Suppressor macrophage treated with lipopolysaccharide for 1 hour (primary cell): ENCODE measurements around the gene LGR6.
"Not testable (repeated sequence)": the region's sequence is repeated elsewhere in the genome, so short reads cannot be mapped to it uniquely, and the experiment has no call there.

Experiments
- DNase-seq, 3 donors: peaks; one replicate each; pipeline ENCODE4 v3.0.0-alpha.2; 2020 to 2022

LGR6 gene

DNA sequence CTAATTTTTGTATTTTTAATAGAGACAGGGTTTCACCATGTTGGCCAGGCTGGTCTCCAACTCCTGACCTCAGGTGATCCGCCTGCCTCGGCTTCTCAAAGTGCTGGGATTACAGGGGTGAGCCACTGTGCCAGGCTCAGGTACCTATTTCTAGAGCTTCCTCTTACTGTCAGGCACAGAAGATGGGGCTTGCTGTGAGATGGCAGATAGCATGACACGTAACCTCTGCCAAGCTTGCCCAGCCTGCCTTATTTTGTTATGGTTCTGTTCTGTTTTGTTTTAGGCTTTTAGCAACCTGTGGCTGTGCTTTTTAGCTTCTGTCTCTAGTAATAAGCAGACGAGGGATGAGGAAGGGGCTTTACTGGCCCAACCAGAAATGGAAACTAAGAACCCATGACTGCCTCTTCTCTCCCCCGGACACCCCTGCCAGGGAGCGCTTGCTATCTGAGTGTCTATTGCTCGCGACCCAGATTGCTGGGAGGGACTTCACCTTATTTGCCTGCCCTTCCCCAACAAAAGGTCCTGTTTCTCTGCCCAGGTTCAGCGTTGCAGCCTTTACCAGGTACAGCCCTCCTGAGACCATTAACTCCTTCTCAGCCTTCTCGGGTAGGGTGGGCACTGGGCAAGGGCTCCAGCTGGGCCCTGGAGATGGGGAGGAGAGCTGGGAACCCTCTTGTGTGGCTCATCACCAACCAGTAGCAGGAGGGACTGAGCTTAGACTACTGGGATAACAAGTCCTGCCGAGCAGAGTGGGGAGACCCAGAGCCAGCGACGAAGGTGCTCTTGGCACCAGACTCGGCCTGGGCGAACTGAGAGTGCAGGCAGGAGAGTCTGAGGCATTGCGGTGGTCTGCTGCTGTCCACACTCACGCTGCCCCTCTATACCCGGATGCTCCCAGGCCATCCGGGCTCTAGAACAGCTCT lies 13.5 kb upstream of the LGR6 start:
- DNase-seq: no peak

GRCh38 chr1:202180751-202181139 lies 12.9 kb upstream of the LGR6 start:
- DNase-seq: not testable (repeated sequence)

DNA sequence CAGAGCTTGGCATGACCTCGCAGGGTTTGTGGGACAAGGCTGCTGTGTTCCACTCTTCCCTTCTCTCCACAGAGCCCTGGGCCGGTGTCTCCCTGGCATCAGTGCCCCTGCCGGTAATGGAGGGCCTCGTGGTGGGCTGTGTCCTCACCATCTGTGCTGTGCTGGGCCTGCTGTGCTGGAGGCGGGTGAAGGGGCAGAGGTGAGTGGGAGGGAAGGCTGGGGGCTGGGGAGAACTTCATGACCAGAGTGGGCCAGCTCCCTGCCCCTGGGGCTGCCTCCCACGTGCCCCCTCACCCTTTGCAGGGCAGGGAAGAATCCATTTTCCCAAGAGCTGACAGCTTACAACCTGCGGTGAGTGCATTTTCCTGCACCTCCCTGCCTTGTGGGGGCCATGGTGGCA lies 12.0 kb upstream of the LGR6 start:
- DNase-seq: no peak

GRCh38 chr1:202182040-202182877 lies 11.3 kb upstream of the LGR6 start:
- DNase-seq: no peak

DNA sequence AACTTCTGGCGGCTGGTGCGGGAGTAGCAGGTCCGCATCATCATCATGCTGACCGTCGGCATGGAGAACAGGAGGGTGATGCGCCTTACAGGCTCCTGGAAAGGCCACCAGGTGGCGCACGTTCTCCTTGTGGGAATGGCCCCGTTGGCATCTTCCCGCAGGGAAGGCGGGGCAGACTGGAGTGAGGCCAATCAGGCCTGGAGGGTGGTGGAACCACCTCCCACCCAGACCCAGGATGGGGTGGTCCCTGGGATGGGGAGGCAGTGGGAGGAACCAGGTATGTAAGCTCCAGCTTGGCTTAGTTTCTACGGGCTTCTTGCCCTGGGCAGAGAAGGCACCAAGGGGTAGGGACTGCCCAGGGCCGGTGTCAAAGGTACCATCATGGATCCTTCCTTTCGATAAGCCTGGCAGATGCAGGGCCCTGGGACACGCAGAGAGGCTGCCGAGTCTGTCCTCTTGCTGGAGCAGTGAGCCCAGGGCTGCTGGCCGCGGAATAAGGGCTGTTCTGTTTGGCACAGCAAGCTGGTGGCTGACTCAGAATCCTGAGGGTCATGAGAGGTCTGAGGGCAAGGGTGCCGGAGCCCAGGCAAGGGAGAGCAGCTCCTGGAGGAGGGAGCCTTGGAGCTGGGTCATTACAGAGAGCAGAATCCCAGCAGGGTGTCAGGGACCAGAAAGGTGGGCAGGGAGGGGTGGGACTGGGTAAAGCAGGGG lies 8.7 kb upstream of the LGR6 start:
- peak; percentile 91 to 96 (median 93) for DNase-seq

GRCh38 chr1:202186327-202186726 lies 7.3 kb upstream of the LGR6 start:
- no peak for DNase-seq

GRCh38 chr1:202187041-202187671 lies 6.4 kb upstream of the LGR6 start:
- no peak for DNase-seq

- no peak for DNase-seq
Observed at GRCh38 chr1:202187697-202188407, 5.7 kb upstream of the LGR6 start.

DNA sequence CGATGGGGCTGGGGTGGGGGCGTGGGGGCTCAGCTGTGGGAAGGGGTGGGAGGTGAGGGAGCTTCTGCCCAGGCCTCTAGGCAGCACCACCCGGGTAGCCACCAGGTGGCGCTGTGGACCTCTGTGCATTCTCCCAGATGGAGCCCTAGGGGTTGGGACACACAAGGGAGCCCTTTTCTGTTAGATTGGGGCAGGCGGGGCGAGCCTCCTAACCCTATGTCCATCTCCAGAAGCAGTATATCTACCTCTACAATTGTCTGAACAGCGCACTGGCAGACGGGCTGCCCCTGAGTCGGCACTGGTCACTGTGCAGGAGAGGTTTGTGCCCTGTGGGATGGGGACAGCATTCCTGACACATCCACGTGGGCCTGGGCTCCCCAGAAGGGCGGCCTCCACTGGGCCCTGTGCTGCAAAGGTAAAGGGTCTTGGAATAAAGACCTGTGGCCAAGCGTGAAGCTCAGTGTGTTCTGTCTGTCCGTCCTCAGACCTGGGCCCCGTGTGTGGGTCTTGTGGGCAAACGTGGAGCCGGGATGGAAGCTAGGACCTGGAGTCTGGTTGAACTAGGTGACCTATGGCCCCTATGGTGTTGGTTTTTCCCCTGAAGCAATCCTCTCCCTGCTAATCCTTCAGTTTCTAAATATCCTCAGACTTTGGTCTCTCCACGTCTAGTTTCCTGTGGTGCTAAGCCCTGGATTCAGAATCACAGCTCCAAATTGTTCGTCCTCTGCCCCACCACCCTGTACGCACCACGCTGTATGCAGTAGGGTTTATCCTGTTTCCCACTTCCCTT lies 4.4 kb upstream of the LGR6 start:
- peak; percentile 74 to 93 (median 87) for DNase-seq

DNA sequence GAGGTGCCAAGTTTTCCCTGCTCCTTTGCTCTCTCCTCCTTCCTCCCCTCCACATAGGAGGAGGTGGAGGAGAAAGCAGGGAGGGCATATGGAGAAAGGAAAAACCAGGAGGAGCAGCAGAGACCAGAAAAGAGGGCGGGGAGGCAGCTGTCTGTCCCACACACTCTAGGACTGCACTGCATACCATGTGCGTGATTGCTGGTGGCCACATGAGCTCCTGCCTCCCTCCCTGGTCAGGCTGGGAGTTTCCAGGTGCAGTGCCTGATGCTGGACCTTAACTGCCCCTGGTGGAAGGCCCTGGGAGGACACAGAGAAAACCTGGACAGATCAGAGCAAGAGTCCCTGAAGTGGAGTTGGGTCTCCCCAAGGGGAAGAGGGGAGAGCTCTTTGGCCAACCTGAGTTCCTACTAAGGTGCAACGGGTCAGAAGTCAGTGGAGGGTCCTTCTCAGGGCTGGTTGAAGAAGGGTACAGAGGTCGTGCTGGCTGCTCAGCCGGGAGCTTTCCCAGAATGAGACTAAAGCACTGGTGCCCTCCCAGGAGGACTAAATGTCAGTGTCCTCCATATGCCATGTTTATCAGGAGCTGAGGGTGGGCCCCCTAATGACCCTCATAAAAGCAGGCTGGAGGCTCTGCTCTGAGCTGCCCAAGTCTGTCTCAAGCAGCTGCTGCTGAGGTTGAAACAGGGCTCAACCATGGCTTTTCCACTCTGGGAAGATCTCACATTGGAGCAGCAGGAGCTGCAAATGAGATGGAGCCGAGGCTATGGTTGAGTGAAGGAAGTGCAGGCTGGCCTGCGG lies 3.5 kb upstream of the LGR6 start:
- DNase-seq: peak; percentile 13 to 42 (median 34)

DNA sequence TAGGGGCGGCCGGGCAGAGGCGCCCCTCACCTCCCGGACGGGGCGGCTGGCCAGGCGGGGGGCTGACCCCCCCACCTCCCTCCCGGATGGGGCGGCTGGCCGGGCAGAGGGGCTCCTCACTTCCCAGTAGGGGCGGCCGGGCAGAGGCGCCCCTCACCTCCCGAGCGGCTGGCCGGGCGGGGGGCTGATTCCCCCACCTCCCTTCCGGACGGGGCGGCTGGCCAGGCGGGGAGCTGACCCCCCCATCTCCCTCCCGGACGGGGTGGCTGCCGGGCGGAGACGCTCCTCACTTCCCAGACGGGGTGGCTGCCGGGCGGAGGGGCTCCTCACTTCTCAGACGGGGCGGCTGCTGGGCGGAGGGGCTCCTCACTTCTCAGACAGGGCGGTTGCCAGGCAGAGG lies 2.2 kb upstream of the LGR6 start:
- not testable (repeated sequence) for DNase-seq

- peak; percentile 65 to 74 (median 71) for DNase-seq
Observed at GRCh38 chr1:202192770-202193613, 607 bp upstream of the LGR6 start.

GRCh38 chr1:202194328-202194648 lies 689 bp downstream of the LGR6 start:
- DNase-seq: no peak

- no peak for DNase-seq
Observed at GRCh38 chr1:202197653-202198365, 4.2 kb downstream of the LGR6 start.

DNA sequence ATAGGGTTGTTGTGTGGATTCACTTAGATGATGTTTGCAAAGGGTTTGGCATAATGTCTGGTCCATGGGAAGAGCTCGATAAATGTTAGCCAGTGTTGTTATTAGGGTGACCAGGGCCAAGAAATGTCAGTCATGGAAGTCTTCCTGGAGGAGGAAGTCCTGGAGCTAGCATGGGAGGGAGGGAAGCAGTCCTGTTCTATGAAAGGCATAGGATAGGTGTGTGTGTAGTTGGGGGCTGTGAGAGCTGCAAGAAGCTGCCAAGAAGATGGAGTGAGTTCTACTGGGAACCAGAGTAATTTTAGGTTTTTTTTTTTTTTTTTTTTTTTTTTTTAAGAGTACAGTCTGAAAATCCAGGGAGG lies 4.7 kb downstream of the LGR6 start:
- DNase-seq: no peak

GRCh38 chr1:202199040-202199889 lies 5.7 kb downstream of the LGR6 start:
- no peak for DNase-seq

- DNase-seq: peak in 2 of 3 donors; percentile 22 to 33
Observed at GRCh38 chr1:202200112-202200548, 6.5 kb downstream of the LGR6 start.

- DNase-seq: no peak
Observed at GRCh38 chr1:202200669-202201068, 7.1 kb downstream of the LGR6 start.
